Thyroid gland (tissue), 4 donors: ENCODE results near the gene PPM1M.

Experiments
- CTCF ChIP-seq, 6 experiments: fragments of 200-600 bp in 3 of 6; fragments of 450-650 bp in 3 of 6; sonication (generic) in 3 of 6; IDR thresholded peaks; one replicate each; pipeline ENCODE4 v1.5.1; 2016 to 2019; ENCODE audit warnings: antibody characterized with exemption in 6 of 6, mild to moderate bottlenecking in 2 of 6, inconsistent platforms in 1 of 6, moderate library complexity in 1 of 6
- POLR2A ChIP-seq, 2 donors: fragments of 450-650 bp; IDR thresholded peaks; one replicate each; pipeline ENCODE4 v1.6.1; 2017; ENCODE audit warnings: antibody characterized with exemption in 2 of 2, mild to moderate bottlenecking in 2 of 2, moderate library complexity in 1 of 2

GRCh38 chr3:52218026-52218425 lies 27.5 kb upstream of the PPM1M start:
- TF ChIP-seq CTCF (IDR thresholded peaks at IDR 0.05) (no peak), POLR2A (IDR thresholded peaks at IDR 0.05) (no peak)
